Transverse colon (tissue), 4 donors: ENCODE data around the gene AKR1B1. TPM values are rescaled to one million over a fixed set of nuclear protein-coding genes. Genes with fewer than 3 reads are reported as not detected.

Experiments
- DNase-seq: peaks from one replicate; pipeline ENCODE4 v3.0.0-alpha.2; 2019
- H3K27ac ChIP-seq, 4 donors: fragments of 200-600 bp; sonication (generic); 2 replicates each; pipeline ENCODE4 v1.5.1; 2016 to 2018; ENCODE audit warnings: inconsistent platforms in 4 of 4
- H3K27me3 ChIP-seq: fragments of 200-600 bp; sonication (generic); 2 replicates; pipeline ENCODE4 v1.5.1; 2017; ENCODE audit warnings: inconsistent platforms
- H3K36me3 ChIP-seq, 4 donors: fragments of 200-600 bp; sonication (generic); 2 replicates each; pipeline ENCODE4 v1.5.1; 2017 to 2019; ENCODE audit warnings: inconsistent platforms in 4 of 4
- H3K4me1 ChIP-seq, 4 donors: fragments of 200-600 bp; sonication (generic); 2 replicates each; pipeline ENCODE4 v1.5.1; 2017 to 2020; ENCODE audit warnings: inconsistent platforms in 4 of 4
- H3K4me3 ChIP-seq, 4 donors: fragments of 200-600 bp; sonication (generic); 1 replicate in 1 of 4; 2 replicates in 3 of 4; pipeline versions ENCODE4 v1.5.1 to v1.6.1; 2017 to 2019; ENCODE audit warnings: inconsistent platforms in 4 of 4
- H3K9me3 ChIP-seq, 2 donors: fragments of 200-600 bp; sonication (generic); 2 replicates each; pipeline ENCODE4 v1.5.1; 2017 to 2019; ENCODE audit warnings: inconsistent platforms in 2 of 2
- EP300 ChIP-seq: sonication (generic); formaldehyde crosslinking; IDR thresholded peaks from one replicate; pipeline ENCODE4 v1.6.1; 2017; ENCODE audit warnings: antibody characterized with exemption, low read depth
- POLR2A ChIP-seq: fragments of 450-650 bp; IDR thresholded peaks from one replicate; pipeline ENCODE4 v1.6.1; 2016; ENCODE audit warnings: antibody characterized with exemption, mild to moderate bottlenecking, moderate library complexity
- POLR2AphosphoS5 ChIP-seq, 3 donors: sonication (generic); formaldehyde crosslinking; IDR thresholded peaks; one replicate each; pipeline ENCODE4 v1.6.1; 2016; ENCODE audit warnings: antibody characterized with exemption in 3 of 3
- WGBS, 2 donors: methylation state at CpG; one replicate each; pipeline ENCODE4 v1.1.5; 2018; ENCODE audit warnings: low coverage in 1 of 2; 5-methylcytosine and 5-hydroxymethylcytosine counted together
- in situ Hi-C, 4 donors: fragments of 200-750 bp; cut with MboI; loops; one replicate each; pipeline versions ENCODE4 v1.15.0 to v1.15.1; 2017; ENCODE audit warnings: low sequenced_read_pairs in 3 of 4, low pct_ligation_motif_present in 1 of 4, low pct_unique_long_range_greater_than_20kb in 1 of 4
- intact Hi-C: fragments of 100-400 bp; cut with DNase I; formaldehyde crosslinking; loops from one replicate; pipeline ENCODE4 v1.15.1; 2023; ENCODE audit warnings: low total_unique reads
- total RNA-seq, 4 donors: library from RNA; depleted of rRNA; stranded (reverse); fragments of >200 nt; gene quantifications; one replicate each; pipeline ENCODE4 v1.1.0, GENCODE V29; 2016
- TF ChIP-seq, protein P1 (sequence below), 5 experiments: fragments of 200-600 bp in 3 of 5; fragments of 450-650 bp in 2 of 5; sonication (generic) in 3 of 5; IDR thresholded peaks; 1 replicate in 2 of 5; 2 replicates in 3 of 5; pipeline ENCODE4 v1.5.1; 2016 to 2017; ENCODE audit warnings: antibody characterized with exemption in 5 of 5, inconsistent platforms in 3 of 5, mild to moderate bottlenecking in 2 of 5, moderate library complexity in 1 of 5

The AKR1B1 gene
- total RNA-seq, 4 donors from 2014 or later = 6.4 to 37.2 (median 19.4) TPM

DNA sequence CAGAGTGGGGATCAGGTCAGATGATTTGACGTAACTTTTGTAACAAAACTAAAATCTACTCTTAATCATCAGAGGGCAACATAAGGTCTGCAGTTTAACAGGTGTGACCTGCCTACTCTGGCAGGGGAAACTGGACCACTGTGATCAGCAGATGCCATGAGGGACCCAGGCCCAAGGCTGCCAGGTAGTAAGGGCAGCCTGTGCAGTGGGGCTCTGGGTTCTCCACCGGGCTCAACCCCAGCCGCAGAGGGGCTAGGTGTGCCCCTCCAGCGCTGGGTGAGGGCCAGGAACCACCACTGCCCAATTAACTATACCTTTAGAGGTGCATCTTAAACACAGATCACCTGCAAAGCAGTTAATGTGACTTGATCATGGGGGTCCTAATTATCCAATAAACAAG lies 17.6 kb downstream of the AKR1B1 start:
- intact Hi-C loops = no loop called here
- Histone ChIP-seq H3K36me3 (peaks cover 0 to 9% (median 4%) of the 10 kb centered on the region in 4 donors), H3K9me3 (no peaks in the 10 kb centered on the region), H3K4me1 (no peaks in the 10 kb centered on the region), H3K4me3 (no peak overlapping the region), H3K27me3 (no peaks in the 10 kb centered on the region), H3K27ac (no peak overlapping the region)
- WGBS, 2 donors = 89 to 95% methylated on average over 1 to 3 of the region's 4 CpGs
- in situ Hi-C loops = loop anchor here in 3 of 4 donors (5.0 to 25.0 kb wide), 4 partner anchors 64 to 521 kb away; partner anchors contain the start of genes AKR1B10 (in 1 of the 3) and AKR1B15 (in 1 of the 3)
- no peak for TF ChIP-seq EP300
- no peak for TF ChIP-seq POLR2AphosphoS5 (IDR thresholded peaks at IDR 0.05)
- no peak for TF ChIP-seq POLR2A
- TF ChIP-seq, protein P1, sequence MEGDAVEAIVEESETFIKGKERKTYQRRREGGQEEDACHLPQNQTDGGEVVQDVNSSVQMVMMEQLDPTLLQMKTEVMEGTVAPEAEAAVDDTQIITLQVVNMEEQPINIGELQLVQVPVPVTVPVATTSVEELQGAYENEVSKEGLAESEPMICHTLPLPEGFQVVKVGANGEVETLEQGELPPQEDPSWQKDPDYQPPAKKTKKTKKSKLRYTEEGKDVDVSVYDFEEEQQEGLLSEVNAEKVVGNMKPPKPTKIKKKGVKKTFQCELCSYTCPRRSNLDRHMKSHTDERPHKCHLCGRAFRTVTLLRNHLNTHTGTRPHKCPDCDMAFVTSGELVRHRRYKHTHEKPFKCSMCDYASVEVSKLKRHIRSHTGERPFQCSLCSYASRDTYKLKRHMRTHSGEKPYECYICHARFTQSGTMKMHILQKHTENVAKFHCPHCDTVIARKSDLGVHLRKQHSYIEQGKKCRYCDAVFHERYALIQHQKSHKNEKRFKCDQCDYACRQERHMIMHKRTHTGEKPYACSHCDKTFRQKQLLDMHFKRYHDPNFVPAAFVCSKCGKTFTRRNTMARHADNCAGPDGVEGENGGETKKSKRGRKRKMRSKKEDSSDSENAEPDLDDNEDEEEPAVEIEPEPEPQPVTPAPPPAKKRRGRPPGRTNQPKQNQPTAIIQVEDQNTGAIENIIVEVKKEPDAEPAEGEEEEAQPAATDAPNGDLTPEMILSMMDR (IDR thresholded peaks at IDR 0.05) = no peak
- DNase-seq = no peak

GRCh38 chr7:134440476-134440875 lies 18.4 kb downstream of the AKR1B1 start:
- H3K4me3 ChIP-seq = no peak overlapping the region
- H3K4me1 ChIP-seq = no peaks in the 10 kb centered on the region
- intact Hi-C loops (no loop called here), in situ Hi-C loops (loop anchor here in 3 of 4 donors (5.0 to 25.0 kb wide), 4 partner anchors 64 to 522 kb away; partner anchors contain the start of genes AKR1B10 (in 1 of the 3) and AKR1B15 (in 1 of the 3))
- TF ChIP-seq, protein P1 (IDR thresholded peaks at IDR 0.05) = no peak
- TF ChIP-seq EP300 = no peak
- no peak for TF ChIP-seq POLR2AphosphoS5 (IDR thresholded peaks at IDR 0.05)
- no peak for TF ChIP-seq POLR2A
- no peak overlapping the region for H3K27ac ChIP-seq
- H3K36me3 ChIP-seq = peaks cover 0 to 8% (median under 1%) of the 10 kb centered on the region in 4 donors
- H3K27me3 ChIP-seq = no peaks in the 10 kb centered on the region
- H3K9me3 ChIP-seq = no peaks in the 10 kb centered on the region
- no peak for DNase-seq
- 96% methylated on average over 4 of the region's 4 CpGs; no CpG with 5 or more reads in 1 of the 2 donors for WGBS, 2 donors

DNA sequence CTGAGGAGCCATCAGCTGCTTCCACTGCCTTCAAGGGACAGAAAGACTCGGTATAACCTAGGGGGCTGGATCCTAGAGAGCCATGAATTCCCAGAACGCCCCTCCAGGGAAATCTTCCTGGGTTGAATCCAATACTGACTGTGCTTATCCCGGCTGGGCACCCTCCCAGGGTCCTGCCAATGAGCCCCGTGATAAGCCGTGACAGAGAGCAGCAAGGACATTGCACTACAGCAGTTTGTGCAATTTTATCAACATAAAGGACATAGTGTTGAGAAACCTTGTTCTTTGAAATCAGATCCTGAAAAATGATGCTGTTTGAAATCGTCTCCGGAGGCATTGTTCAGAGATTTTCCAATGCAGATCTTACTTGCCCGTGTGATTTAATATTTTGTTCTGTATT lies 18.8 kb downstream of the AKR1B1 start:
- H3K4me3 ChIP-seq = no peak overlapping the region
- WGBS, 2 donors = 91% methylated on average over 8 of the region's 8 CpGs; no CpG with 5 or more reads in 1 of the 2 donors
- no peak for DNase-seq
- intact Hi-C loops (no loop called here), in situ Hi-C loops (loop anchor here in 3 of 4 donors (5.0 to 25.0 kb wide), 4 partner anchors 65 to 522 kb away; partner anchors contain the start of genes AKR1B10 (in 1 of the 3) and AKR1B15 (in 1 of the 3))
- H3K36me3 ChIP-seq = peaks cover 0 to 8% (median 0%) of the 10 kb centered on the region in 4 donors
- TF ChIP-seq, protein P1 (IDR thresholded peaks at IDR 0.05) = no peak
- no peak for TF ChIP-seq POLR2AphosphoS5 (IDR thresholded peaks at IDR 0.05)
- TF ChIP-seq EP300 = no peak
- TF ChIP-seq POLR2A = no peak
- no peaks in the 10 kb centered on the region for H3K9me3 ChIP-seq
- H3K27ac ChIP-seq = no peak overlapping the region
- H3K27me3 ChIP-seq = no peaks in the 10 kb centered on the region
- no peaks in the 10 kb centered on the region for H3K4me1 ChIP-seq

GRCh38 chr7:134438946-134439345 lies 20.0 kb downstream of the AKR1B1 start:
- H3K9me3 ChIP-seq = no peaks in the 10 kb centered on the region
- in situ Hi-C loops (loop anchor here (5.0 to 25.0 kb wide), 5 partner anchors 98 to 523 kb away; partner anchors contain the start of genes AKR1B10 (in 1 of the 4) and AKR1B15 (in 1 of the 4)), intact Hi-C loops (no loop called here)
- no peak overlapping the region for H3K4me3 ChIP-seq
- H3K27me3 ChIP-seq = no peaks in the 10 kb centered on the region
- DNase-seq = no peak
- H3K4me1 ChIP-seq = no peaks in the 10 kb centered on the region
- H3K36me3 ChIP-seq = peaks cover 0 to 4% (median 0%) of the 10 kb centered on the region in 4 donors
- H3K27ac ChIP-seq = no peak overlapping the region
- TF ChIP-seq EP300 (no peak), POLR2A (no peak), POLR2AphosphoS5 (IDR thresholded peaks at IDR 0.05) (no peak)
- TF ChIP-seq, protein P1 (IDR thresholded peaks at IDR 0.05) = no peak
- WGBS, 2 donors = 89 to 100% methylated on average over 3 to 4 of the region's 4 CpGs
